ES-I3 (cell line): Measurements from ENCODE around the gene ADAMTS15.

ENCODE experiments used
- H3K36me3 ChIP-seq: 2 replicates; pipeline ENCODE4 v1.6.1; 2013; ENCODE audit warnings: mild to moderate bottlenecking, low read length, control low read depth, moderate library complexity; ENCODE audit not compliant: insufficient read depth
- H3K4me1 ChIP-seq: 2 replicates; pipeline ENCODE4 v1.6.1; 2013; ENCODE audit warnings: mild to moderate bottlenecking, control low read depth, low read length; ENCODE audit not compliant: insufficient read depth
- H3K9ac ChIP-seq: 2 replicates; pipeline ENCODE4 v1.6.1; 2013; ENCODE audit warnings: low read depth, mild to moderate bottlenecking, low read length, moderate library complexity
- H3K9me3 ChIP-seq: 2 replicates; pipeline ENCODE4 v1.6.1; 2013; ENCODE audit warnings: mild to moderate bottlenecking, low read length, moderate library complexity; ENCODE audit not compliant: control insufficient read depth, insufficient read depth

The ADAMTS15 gene

GRCh38 chr11:130424613-130425140 is 23.8 kb upstream of the ADAMTS15 start:
- no peaks in the 10 kb centered on the region for H3K4me1 ChIP-seq
- H3K9me3 ChIP-seq = no peaks in the 10 kb centered on the region
- H3K36me3 ChIP-seq = no peaks in the 10 kb centered on the region
- H3K9ac ChIP-seq = no peak overlapping the region

- Histone ChIP-seq H3K9ac (no peak overlapping the region), H3K36me3 (no peaks in the 10 kb centered on the region), H3K9me3 (no peaks in the 10 kb centered on the region), H3K4me1 (no peaks in the 10 kb centered on the region)
Measured at GRCh38 chr11:130425156-130425555, 23.3 kb upstream of the ADAMTS15 start.

GRCh38 chr11:130426223-130426836 is 22.1 kb upstream of the ADAMTS15 start:
- Histone ChIP-seq H3K36me3 (no peaks in the 10 kb centered on the region), H3K9me3 (no peaks in the 10 kb centered on the region), H3K9ac (no peak overlapping the region), H3K4me1 (no peaks in the 10 kb centered on the region)

- Histone ChIP-seq H3K4me1 (no peaks in the 10 kb centered on the region), H3K9me3 (no peaks in the 10 kb centered on the region), H3K9ac (peak overlapping the region; percentile 55; the same call in 1 of the 2 replicates), H3K36me3 (no peaks in the 10 kb centered on the region)
Measured at GRCh38 chr11:130426837-130427341, 21.6 kb upstream of the ADAMTS15 start.

DNA sequence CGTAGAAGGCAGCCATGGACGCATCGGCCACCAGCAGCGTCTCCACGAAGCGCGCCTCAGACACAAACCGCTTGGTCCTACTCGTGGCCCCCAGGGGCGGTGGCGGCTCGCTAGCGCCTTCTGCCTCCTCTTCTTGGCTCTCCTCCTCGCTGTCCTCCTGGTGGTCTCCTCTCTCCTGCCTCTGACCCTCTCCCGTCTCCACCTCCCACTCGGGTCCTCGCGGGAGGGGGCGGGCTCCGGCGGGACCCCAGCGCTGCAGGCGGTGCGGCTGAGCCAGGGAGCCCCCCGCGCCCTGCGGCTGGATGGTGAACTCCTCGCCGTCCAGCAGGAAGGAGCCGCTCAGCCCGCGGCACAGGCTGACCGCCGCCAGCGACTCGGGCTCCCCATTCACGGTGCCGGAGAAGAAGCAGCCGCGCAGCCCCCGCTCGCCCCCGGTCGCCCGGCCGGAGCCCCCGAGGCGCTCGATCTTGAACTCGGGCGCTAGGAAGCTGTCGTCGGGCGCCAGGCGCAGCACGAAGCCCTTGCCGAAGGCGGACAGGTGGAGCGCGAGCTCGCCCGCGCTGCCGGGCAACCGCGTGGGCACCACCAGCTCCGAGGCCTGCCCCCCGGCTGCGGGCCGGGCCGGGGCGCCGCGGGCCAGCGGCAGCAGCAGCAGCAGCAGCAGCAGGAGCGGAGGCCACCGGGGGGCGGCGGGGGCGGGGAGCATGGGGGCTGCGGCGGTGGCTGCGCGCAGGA is 20.7 kb upstream of the ADAMTS15 start:
- H3K9ac ChIP-seq = peak overlapping the region; percentile 55
- no peaks in the 10 kb centered on the region for H3K9me3 ChIP-seq
- no peaks in the 10 kb centered on the region for H3K4me1 ChIP-seq
- H3K36me3 ChIP-seq = no peaks in the 10 kb centered on the region

DNA sequence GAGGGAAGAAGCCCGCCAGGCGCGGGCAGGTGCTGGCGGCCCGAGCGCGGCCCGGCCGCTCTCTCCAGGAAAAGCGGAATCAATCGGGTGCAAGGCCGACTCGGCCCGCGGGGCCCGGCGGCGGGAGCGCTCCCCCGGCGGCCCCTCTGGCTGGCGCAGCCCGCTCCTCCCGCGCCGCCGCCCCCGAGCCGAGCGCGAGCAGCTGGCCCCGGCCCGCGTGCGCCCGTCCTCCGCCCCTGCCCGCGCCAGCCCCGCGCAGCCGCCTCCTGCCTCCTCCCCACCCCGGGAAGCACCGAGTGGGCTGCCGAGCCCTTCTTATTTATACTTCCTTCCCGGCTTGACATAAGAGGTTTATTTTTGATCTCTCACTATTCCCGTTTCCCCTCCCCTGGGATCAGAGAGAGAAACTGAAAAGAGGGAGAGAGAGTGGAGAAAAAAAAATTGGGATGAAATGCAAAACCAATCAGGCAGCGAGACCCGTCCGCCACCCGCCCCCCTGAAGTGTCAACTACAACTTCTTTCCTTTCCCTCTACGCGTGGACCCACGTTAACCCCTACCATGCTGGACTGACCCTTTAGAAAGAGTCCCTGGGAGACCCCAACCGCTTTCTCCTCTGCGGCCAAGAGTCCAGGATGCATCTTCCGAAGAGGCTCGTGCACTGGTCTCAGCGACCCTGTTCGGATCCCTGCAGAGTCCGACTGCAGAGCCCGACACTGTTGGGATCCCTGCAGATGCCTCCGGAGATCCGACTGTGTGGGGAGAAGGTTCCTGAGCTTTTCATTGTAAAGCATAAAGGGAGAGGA is 19.9 kb upstream of the ADAMTS15 start, which contains the start of gene ADAMTS8:
TSS of gene ADAMTS8 (minus strand) at position 294 of the 804 bp plus-strand sequence. CDS start 323 bp downstream, outside the sequence.
- no peaks in the 10 kb centered on the region for H3K36me3 ChIP-seq
- no peaks in the 10 kb centered on the region for H3K4me1 ChIP-seq
- peak within 1 kb of the TSS; percentile 55 for H3K9ac ChIP-seq
- no peaks in the 10 kb centered on the region for H3K9me3 ChIP-seq

- H3K36me3 ChIP-seq = no peaks in the 10 kb centered on the region
- H3K9me3 ChIP-seq = no peaks in the 10 kb centered on the region
- H3K9ac ChIP-seq = peak overlapping the region; percentile 36; the same call in 1 of the 2 replicates
- H3K4me1 ChIP-seq = no peaks in the 10 kb centered on the region
Measured at GRCh38 chr11:130429120-130429681, 19.2 kb upstream of the ADAMTS15 start.

DNA sequence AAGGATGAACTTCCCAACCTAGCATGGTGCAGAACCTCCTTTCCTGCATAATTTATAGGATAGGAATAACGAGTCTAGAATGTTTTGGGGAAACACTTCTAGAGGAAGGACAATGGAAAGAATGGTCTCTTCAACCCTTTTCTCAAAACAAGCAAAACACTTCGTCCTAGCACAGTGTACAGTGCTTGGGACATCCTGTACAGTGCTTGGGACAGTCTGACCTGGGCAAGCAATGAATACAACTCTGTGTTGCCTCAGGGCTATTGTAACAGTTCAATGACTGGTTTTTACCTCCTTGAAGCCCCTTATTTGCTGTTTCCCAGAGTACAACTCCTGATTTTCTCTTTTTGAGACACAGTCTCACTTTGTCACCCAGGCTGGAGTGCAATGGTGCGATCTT is 18.5 kb upstream of the ADAMTS15 start:
- H3K4me1 ChIP-seq = no peaks in the 10 kb centered on the region
- H3K36me3 ChIP-seq = no peaks in the 10 kb centered on the region
- no peaks in the 10 kb centered on the region for H3K9me3 ChIP-seq
- no peak overlapping the region for H3K9ac ChIP-seq

DNA sequence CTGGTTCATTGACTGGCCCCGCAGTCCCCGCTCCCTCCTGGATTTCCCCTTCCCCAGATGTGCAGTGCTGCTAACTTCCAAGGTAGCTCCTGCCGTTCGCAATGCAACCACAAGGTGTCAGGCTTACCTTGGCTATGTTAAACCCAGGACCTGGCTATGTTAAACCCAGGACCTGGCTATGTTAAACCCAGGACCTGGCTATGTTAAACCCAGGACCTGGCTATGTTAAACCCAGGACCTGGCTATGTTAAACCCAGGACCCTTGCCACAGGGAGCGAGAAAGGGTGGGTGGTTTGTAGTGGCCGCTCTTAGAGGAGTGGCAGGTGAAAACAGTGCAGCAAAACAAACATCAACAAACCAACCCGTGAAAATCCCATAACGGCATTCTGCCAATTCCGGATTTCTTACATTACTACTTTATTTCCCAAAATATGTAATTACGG is 17.1 kb upstream of the ADAMTS15 start:
- Histone ChIP-seq H3K4me1 (no peaks in the 10 kb centered on the region), H3K9me3 (no peaks in the 10 kb centered on the region), H3K9ac (no peak overlapping the region), H3K36me3 (no peaks in the 10 kb centered on the region)

GRCh38 chr11:130431801-130432200 is 16.6 kb upstream of the ADAMTS15 start:
- no peaks in the 10 kb centered on the region for H3K36me3 ChIP-seq
- H3K9me3 ChIP-seq = no peaks in the 10 kb centered on the region
- no peaks in the 10 kb centered on the region for H3K4me1 ChIP-seq
- H3K9ac ChIP-seq = no peak overlapping the region

DNA sequence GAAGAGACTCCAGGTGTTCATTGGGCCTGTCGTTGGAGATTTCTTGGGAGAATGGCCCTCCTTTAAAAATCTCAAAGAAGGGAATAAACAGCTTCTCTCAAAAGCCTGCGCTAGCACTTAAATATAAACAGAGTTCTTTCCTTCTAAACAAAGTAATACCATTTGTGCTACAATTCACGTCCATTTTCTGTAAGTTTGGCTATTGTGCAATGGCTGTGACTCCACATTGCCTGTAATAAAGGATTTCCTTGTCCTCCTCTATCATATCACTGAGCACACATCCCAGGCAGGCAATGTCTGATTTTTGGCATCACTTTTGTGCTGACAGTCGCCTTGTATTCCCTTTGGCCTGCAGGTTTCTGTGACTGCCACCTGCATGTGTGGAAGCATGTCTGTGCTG is 15.1 kb upstream of the ADAMTS15 start:
- H3K9me3 ChIP-seq = no peaks in the 10 kb centered on the region
- H3K4me1 ChIP-seq = no peaks in the 10 kb centered on the region

DNA sequence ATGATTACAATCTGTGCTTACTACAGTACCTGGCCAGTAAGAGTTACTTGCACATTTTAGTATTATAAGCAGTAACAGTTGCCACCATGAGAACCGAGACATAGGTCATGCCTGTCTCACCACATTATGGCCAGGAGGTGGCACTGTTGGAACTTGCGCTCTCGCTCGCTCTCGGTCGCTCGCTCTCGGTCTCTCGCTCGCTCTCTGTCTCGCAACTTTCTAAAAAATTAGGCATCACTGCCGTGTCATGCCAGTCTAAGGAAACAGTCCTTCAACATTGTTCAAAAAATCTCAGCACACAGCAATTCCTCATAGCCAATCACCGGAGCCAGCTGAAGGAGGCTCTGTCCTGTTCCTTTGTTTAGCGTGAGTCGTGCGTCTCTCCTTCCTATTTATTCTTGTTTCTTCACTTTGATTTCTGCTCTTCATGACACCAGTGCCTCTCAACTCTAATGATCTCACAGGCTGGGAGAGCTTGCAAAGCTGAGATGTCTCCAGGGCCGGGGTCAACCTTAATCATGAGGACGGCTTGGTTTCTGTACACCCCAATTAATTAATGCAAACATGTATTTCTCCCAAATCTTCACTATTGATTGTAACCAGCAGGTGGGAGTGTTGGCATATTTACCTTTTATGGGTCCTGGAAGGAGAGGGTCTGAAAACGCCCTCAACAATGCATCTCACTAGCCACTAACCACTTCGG is 13.8 kb upstream of the ADAMTS15 start:
- no peaks in the 10 kb centered on the region for H3K9me3 ChIP-seq
- no peaks in the 10 kb centered on the region for H3K36me3 ChIP-seq
- peak overlapping the region; percentile 75 for H3K9ac ChIP-seq
- no peaks in the 10 kb centered on the region for H3K4me1 ChIP-seq

More for the DNA sequence above, 15.1 kb upstream of the ADAMTS15 start:
- no peak overlapping the region for H3K9ac ChIP-seq
- no peaks in the 10 kb centered on the region for H3K36me3 ChIP-seq

- Histone ChIP-seq H3K9ac (no peak overlapping the region), H3K9me3 (0 out of 2 replicates have a peak, but pooled peaks cover under 1% of the 10 kb centered on the region), H3K4me1 (no peaks in the 10 kb centered on the region), H3K36me3 (no peaks in the 10 kb centered on the region)
Measured at GRCh38 chr11:130435671-130436070, 12.8 kb upstream of the ADAMTS15 start.
